NCI-H526 treated with DMSO at 0.1 percent for 48 hours (cell line): ENCODE measurements around the gene LRRN1.
"Not testable (repeated sequence)": the region's sequence is repeated elsewhere in the genome, so short reads cannot be mapped to it uniquely, and the experiment has no call there.

Experiments used
- DNase-seq: peaks from one replicate; lab custom pipeline; 2025; lab: John Stamatoyannopoulos, UW

LRRN1 gene

DNA sequence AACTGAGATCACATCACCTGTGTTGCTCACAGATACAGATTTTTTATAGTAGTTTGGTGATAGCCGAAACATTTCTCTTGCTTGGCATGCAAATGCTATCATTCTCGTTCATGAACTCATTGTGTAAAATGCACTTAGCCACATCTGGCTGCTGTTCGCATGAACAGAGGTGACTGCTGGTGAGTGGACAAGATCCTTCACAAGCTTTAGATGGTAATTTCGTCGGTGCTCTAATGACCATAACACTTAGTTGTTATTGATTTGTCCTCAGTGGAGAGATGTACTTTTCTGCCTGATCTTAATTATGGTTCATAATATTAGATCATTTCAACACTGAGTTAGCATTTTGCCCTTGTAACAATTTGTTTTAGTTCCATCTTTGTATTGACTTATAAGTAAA, 13.8 kb downstream of the LRRN1 start:
- no peak for DNase-seq

DNA sequence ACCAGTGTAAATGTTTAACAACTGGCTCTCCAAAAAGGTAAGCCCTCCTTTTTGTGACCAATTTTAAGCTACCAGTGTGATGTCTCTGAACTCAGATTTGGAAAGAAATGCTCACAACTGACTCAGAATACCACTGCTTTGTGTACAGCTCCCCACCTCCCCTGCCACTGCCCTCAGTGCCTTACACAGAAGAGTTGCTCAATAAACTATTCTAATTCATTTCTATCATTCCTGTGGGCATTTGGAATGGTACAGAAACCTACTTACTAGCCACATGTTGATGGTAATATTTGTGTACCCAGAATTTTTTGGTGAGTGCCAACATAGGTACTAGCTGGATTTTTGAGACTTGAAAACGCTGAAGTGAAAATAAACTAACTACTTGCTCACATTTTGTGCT, 16.0 kb downstream of the LRRN1 start:
- DNase-seq, result no peak

- DNase-seq, result no peak
Observed at GRCh38 chr3:3816034-3816433, 16.8 kb downstream of the LRRN1 start.

GRCh38 chr3:3817865-3818264, 18.6 kb downstream of the LRRN1 start:
- DNase-seq, result no peak

GRCh38 chr3:3821777-3822176, 22.5 kb downstream of the LRRN1 start:
- DNase-seq, result no peak

- no peak for DNase-seq
Observed at GRCh38 chr3:3825035-3825434, 25.8 kb downstream of the LRRN1 start.

DNA sequence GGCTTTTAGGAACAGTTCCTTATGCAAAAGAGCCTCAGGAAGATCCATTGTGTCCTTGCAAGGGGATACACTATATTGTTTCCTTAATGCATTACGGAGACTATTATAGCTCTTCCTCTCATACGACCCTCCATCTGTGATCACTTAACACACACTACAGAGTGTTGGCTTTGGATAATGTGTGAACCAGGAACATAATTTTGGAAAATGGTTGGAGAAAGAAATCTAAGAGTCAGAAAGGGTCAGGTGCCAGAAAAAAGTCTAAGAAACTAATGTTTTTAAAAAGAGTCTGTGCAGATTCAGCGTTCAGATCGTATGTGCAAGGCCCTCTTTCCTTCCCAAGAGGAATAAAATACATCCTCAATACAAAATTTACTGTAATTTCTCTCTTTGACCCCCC, 27.3 kb downstream of the LRRN1 start:
- no peak for DNase-seq

GRCh38 chr3:3827111-3827510, 27.9 kb downstream of the LRRN1 start:
- no peak for DNase-seq

DNA sequence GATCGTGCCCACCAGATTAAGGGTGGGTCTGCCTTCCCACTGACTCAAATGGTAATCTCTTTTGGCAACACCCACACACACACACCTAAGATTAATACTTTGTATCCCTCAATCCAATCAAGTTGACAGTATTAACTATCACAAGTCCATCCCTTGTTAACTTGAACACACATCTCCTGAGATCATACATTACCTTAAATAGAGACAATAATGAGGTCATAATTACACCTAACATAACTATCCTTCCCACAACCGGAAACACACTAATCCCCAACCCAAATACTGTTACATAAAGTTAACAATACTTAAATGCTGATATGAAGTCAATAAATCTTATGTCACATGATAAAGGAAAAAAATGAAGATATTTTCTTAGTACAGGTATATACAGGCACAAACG, 29.2 kb downstream of the LRRN1 start:
- not testable (repeated sequence) for DNase-seq

DNA sequence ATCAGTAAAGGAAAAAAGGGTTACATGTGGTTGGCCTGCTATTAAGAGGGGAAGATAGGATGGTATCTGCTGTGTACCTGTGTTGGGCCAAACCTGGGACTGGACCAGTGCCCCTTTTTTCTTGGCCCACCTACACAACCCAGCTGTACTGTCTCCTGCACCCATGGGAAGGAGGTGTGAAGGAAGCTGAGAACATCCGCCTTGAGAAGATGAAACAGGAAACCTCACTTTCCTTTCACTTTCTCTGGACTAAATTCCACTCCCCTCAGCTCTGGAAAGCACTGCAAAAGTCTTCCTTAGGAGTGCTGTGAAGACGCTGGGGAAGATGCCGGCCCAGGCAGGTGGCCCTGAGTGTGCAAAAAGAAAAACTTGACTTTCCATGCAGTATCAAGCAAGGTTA, 37.6 kb downstream of the LRRN1 start:
- no peak for DNase-seq

- no peak for DNase-seq
Observed at GRCh38 chr3:3842356-3842755, 43.1 kb downstream of the LRRN1 start.

- DNase-seq, result no peak
Observed at GRCh38 chr3:3847994-3848922, 49.0 kb downstream of the LRRN1 start.

GRCh38 chr3:3848923-3849275, 49.7 kb downstream of the LRRN1 start:
- no peak for DNase-seq

DNA sequence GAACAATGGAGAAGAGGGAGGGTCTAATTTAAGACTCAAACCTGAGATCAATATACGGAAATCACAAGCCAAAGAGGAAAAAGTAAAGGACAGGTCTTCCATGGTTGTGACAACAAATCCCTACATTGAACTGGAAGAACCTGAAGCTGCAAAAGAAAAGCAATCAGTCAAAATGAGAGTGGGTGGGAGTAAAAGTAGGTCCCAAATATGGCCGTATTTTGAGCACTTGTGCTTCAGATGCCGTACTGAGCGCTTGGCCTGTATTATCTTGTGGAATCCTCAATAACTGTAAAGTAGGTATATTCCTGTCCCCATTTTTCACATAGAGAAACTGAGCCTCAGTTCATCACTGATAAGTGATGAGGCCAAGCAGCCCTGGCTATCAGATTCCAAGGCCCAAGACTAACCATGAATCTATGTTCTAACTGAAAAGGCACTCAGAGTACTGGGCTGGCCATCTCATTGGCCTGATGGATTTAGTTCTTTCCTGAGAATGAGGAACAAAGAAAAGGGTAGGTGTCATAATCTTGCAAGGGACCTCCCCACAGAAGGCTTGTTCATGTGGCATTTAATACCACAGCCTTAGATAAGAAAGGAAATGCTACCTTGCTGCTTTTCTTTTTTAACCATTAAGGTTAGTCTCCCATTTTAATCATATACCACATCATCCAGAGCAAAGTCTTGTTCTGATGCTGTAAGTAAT, 52.5 kb downstream of the LRRN1 start:
- DNase-seq, result no peak

GRCh38 chr3:3853544-3853943, 54.3 kb downstream of the LRRN1 start:
- no peak for DNase-seq

GRCh38 chr3:3855056-3855455, 55.8 kb downstream of the LRRN1 start:
- no peak for DNase-seq

DNA sequence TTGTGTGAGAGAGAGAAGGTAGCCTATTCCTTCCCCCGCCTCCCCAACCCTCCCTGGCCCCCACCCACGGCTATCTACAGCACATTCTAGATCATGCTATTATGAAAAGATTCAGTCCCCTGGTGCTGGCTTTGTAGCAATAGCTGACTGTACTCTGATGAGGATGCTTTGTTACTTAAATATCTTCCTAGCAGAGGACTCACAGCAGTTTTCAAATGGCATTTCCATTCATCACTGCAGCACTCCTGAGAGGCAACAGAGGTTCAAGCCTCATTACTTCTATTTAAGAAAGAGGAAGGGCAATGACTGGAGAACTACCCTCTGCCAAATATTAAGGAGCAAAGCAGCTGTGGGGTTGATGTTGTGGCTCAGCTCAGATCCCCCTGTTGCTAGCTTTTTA, 61.0 kb downstream of the LRRN1 start:
- DNase-seq, result no peak

DNA sequence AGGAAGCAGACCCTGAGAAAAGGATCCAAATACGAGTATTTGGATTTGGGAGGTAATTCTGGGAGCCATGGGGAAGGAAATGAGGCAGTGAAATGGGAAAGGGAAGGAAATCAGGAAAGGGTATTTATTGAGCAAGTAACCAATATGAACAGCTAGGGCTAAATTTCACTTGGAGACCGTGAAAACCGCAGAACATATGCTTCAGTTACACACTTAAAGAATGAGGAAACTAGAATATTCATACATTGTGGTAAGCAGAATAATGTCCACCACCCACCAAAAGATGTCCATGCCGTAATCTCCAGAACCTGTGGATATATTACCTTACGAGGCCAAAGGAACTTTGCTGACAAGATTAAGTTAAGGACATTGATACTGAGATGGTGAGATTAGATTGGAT, 63.3 kb downstream of the LRRN1 start:
- DNase-seq, result no peak

GRCh38 chr3:3875491-3875890, 76.3 kb downstream of the LRRN1 start:
- DNase-seq, result no peak

DNA sequence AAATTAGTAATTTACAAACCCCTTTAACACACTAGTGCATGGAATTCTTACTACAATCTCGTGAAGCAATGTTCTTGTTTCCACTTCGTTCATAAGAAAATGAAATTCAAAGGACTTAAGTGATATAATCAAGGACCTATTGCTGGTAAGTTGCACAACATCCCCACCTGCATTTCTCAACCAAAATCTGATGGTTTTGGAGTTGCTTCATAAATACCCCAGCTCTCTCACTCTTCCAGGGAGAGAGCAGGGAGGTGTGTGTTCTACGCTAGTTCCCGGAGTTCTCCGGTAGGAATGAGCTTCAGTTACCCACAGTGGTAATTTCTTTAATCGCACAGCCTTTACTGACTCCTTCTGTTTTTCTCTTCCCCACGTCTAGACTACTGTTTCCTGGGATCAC, 81.8 kb downstream of the LRRN1 start:
- DNase-seq, result no peak

- DNase-seq, result not testable (repeated sequence)
Observed at GRCh38 chr3:3887311-3887710, 88.1 kb downstream of the LRRN1 start.

- DNase-seq, result no peak
Observed at GRCh38 chr3:3893590-3893989, 94.4 kb downstream of the LRRN1 start.
